ENCODE results near the gene ESYT3. TPM values are rescaled to one million over a fixed set of nuclear protein-coding genes. Genes with fewer than 3 reads are reported as not detected.

ESYT3 gene
- total and polyA plus RNA-seq, 2 of the 8 experiments (the other 6 are each of a cell fraction or from before 2014, with no cell fraction given), result 4.4 to 7.3 TPM

- TF ChIP-seq RNF2 (IDR thresholded peaks at IDR 0.05; ENCODE audit: borderline replicate concordance, low read depth, low read length, missing control alignments, poor library complexity, severe bottlenecking) (no peak), TAF1 (IDR thresholded peaks at IDR 0.05; ENCODE audit: low read depth, low read length) (no peak), SRF (IDR thresholded peaks at IDR 0.05; ENCODE audit: low read depth, low read length) (no peak)
Observed at GRCh38 chr3:138455801-138456716, 21.6 kb downstream of the ESYT3 start (continued).

All from H1 (cell line).